ENCODE data around the gene PUS7. TPM values are rescaled to one million over a fixed set of nuclear protein-coding genes. Genes with fewer than 3 reads are reported as not detected.

PUS7 gene
- polyA plus RNA-seq, 2 donors = 5.4 to 7.5 TPM

DNA sequence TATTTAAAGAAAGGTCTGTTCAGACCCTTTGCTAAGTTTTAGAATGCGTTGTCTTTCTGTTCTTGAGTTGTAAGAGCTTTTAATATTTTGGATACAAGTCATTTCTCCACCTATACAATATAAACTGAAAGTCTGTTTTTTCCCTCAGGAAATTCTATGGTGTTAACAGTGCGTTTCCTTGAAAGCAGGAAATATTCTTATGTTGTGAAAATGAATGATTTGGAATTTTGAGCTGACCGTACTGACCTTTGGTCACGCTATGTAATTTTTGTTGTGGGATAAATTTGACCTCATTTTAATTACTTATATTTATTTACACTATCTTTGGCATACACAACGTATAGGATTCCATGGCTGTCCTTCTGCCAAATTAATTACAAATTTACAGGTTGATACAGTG lies 43.5 kb downstream of the PUS7 start:
- Histone ChIP-seq H3K36me3 (ENCODE audit: control insufficient read depth in 2 of 2, insufficient read depth in 2 of 2, low read length in 1 of 2) (no peaks in the 10 kb centered on the region), H3K9me3 (ENCODE audit: control insufficient read depth in 2 of 2, insufficient read depth in 1 of 2, low read depth in 1 of 2, low read length in 1 of 2) (no peaks in the 10 kb centered on the region), H3K4me1 (ENCODE audit: control insufficient read depth in 2 of 2, insufficient read depth in 2 of 2, low read length in 1 of 2) (no peaks in the 10 kb centered on the region), H3K27me3 (ENCODE audit: control insufficient read depth in 1 of 2, insufficient read depth in 2 of 2, low read length in 2 of 2) (no peaks in the 10 kb centered on the region), H3K27ac (ENCODE audit: low read depth in 2 of 2, low read length in 1 of 2) (no peak overlapping the region), H3K4me3 (ENCODE audit: low read depth in 1 of 2, low read length in 2 of 2) (no peak overlapping the region)
- 83 to 85% methylated on average over 5 of the region's 5 CpGs for WGBS, 2 donors

DNA sequence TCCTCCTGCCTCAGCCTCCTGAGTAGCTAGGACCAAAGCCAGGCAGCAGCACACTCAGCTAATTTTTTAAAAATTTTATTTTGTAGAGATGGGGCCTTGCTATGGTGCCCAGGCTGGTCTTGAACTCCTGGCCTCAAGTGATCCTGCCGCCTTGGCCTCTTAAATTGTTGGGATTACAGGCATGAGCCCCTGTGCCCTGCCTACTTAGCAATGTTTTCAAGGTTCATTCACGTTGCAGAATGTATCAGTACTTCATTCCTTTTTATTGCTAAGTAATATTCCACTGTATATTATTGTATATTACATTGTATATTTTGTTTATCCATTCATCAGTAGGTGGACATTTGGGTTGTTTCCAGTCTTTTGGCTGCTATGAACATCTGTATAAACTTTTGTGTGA lies 44.2 kb downstream of the PUS7 start:
- Histone ChIP-seq H3K4me3 (ENCODE audit: low read depth in 1 of 2, low read length in 2 of 2) (no peak overlapping the region), H3K27ac (ENCODE audit: low read depth in 2 of 2, low read length in 1 of 2) (no peak overlapping the region), H3K36me3 (ENCODE audit: control insufficient read depth in 2 of 2, insufficient read depth in 2 of 2, low read length in 1 of 2) (no peaks in the 10 kb centered on the region), H3K9me3 (ENCODE audit: control insufficient read depth in 2 of 2, insufficient read depth in 1 of 2, low read depth in 1 of 2, low read length in 1 of 2) (no peaks in the 10 kb centered on the region), H3K4me1 (ENCODE audit: control insufficient read depth in 2 of 2, insufficient read depth in 2 of 2, low read length in 1 of 2) (no peaks in the 10 kb centered on the region), H3K27me3 (ENCODE audit: control insufficient read depth in 1 of 2, insufficient read depth in 2 of 2, low read length in 2 of 2) (no peaks in the 10 kb centered on the region)
- 96 to 98% methylated on average over 2 of the region's 2 CpGs for WGBS, 2 donors

DNA sequence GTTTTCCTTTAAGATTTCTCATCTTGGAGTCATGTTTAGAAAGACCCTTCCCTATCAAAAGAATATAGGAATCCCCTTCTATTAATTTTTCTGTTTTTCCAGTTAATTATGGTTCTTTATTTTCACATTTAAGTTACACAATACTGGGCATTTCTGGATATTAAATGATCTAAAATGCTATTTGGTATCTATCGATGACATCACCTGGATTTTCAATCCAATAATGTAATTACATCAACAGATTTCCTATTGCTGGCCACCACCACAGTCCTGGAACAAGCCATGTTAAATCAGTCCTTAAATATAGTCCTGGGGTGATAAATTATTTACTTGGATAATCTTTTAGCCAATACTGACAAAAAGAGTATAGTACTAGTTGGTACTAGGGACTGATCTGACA lies 48.0 kb downstream of the PUS7 start:
- H3K9me3 ChIP-seq (ENCODE audit: control insufficient read depth in 2 of 2, insufficient read depth in 1 of 2, low read depth in 1 of 2, low read length in 1 of 2) = no peaks in the 10 kb centered on the region
- 98 to 100% methylated on average over 1 of the region's 1 CpG for WGBS, 2 donors
- no peaks in the 10 kb centered on the region for H3K27me3 ChIP-seq (ENCODE audit: control insufficient read depth in 1 of 2, insufficient read depth in 2 of 2, low read length in 2 of 2)

DNA sequence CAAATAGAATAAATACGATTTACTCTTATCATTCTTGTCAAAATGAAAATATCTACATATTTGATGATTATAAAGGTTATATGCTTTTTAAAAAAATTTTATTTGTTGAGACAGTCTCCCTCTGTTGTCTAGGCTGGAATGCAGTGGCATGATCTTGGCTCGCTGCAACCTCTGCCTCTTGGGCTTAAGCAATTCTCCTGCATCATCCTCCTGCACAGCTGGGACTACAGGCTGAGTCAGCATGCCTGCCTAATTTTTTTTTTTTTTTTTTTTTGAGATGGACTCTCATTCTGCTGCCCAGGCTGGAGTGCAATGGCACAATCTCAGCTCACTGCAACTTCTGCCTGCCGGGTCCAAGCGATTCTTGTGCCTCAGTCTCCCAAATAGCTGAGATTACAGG lies 48.9 kb downstream of the PUS7 start:
- no peak overlapping the region for H3K4me3 ChIP-seq (ENCODE audit: low read depth in 1 of 2, low read length in 2 of 2)
- no peak overlapping the region for H3K27ac ChIP-seq (ENCODE audit: low read depth in 2 of 2, low read length in 1 of 2)
- WGBS, 2 donors = 79 to 85% methylated on average over 4 of the region's 4 CpGs
- H3K36me3 ChIP-seq (ENCODE audit: control insufficient read depth in 2 of 2, insufficient read depth in 2 of 2, low read length in 1 of 2) = no peaks in the 10 kb centered on the region
- no peaks in the 10 kb centered on the region for H3K9me3 ChIP-seq (ENCODE audit: control insufficient read depth in 2 of 2, insufficient read depth in 1 of 2, low read depth in 1 of 2, low read length in 1 of 2)
- no peaks in the 10 kb centered on the region for H3K4me1 ChIP-seq (ENCODE audit: control insufficient read depth in 2 of 2, insufficient read depth in 2 of 2, low read length in 1 of 2)
- no peaks in the 10 kb centered on the region for H3K27me3 ChIP-seq (ENCODE audit: control insufficient read depth in 1 of 2, insufficient read depth in 2 of 2, low read length in 2 of 2)

More for the DNA sequence above, 48.0 kb downstream of the PUS7 start:
- H3K36me3 ChIP-seq (ENCODE audit: control insufficient read depth in 2 of 2, insufficient read depth in 2 of 2, low read length in 1 of 2) = no peaks in the 10 kb centered on the region
- no peak overlapping the region for H3K27ac ChIP-seq (ENCODE audit: low read depth in 2 of 2, low read length in 1 of 2)
- no peaks in the 10 kb centered on the region for H3K4me1 ChIP-seq (ENCODE audit: control insufficient read depth in 2 of 2, insufficient read depth in 2 of 2, low read length in 1 of 2)
- no peak overlapping the region for H3K4me3 ChIP-seq (ENCODE audit: low read depth in 1 of 2, low read length in 2 of 2)

DNA sequence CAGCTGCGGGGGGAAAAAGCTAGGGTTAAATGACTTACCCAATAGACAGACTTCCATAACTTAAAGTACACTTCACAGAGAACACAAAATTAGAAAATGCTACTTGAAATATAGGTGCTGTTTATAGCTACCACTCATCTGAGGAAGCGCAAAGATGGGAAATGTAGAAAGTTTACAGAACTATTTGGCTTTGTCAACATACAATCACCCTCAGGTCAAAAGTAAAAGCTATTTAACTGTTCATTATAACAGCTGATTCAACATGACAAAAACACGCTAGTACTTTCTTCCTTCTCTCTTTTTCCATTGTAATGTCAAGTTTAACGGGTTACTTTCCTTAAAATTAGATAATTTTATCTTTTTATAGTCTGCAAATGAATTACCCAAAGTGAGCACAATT lies 51.2 kb downstream of the PUS7 start:
- Histone ChIP-seq H3K27me3 (ENCODE audit: control insufficient read depth in 1 of 2, insufficient read depth in 2 of 2, low read length in 2 of 2) (no peaks in the 10 kb centered on the region), H3K9me3 (ENCODE audit: control insufficient read depth in 2 of 2, insufficient read depth in 1 of 2, low read depth in 1 of 2, low read length in 1 of 2) (no peaks in the 10 kb centered on the region), H3K27ac (ENCODE audit: low read depth in 2 of 2, low read length in 1 of 2) (no peak overlapping the region), H3K36me3 (ENCODE audit: control insufficient read depth in 2 of 2, insufficient read depth in 2 of 2, low read length in 1 of 2) (no peaks in the 10 kb centered on the region), H3K4me3 (ENCODE audit: low read depth in 1 of 2, low read length in 2 of 2) (no peak overlapping the region), H3K4me1 (ENCODE audit: control insufficient read depth in 2 of 2, insufficient read depth in 2 of 2, low read length in 1 of 2) (no peaks in the 10 kb centered on the region)
- WGBS, 2 donors = 92 to 93% methylated on average over 4 of the region's 4 CpGs

DNA sequence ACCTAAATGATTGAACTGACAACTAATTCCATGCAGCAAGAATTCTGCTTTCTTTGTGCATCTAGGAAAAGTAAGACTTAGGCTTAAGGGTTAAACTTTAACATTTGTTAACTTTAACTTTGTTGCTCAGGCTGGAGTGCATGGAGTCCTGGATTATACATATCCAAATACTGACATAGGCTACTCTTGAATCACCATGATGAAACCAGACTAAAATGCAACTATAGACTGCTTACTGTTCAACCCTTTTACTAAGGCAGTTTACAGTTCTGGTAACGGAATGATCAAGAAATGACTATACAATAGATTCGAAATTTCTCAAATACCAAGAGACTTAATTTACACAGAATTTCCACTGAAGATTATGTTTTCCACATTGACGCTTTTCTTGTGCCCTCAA lies 52.0 kb downstream of the PUS7 start:
- Histone ChIP-seq H3K36me3 (ENCODE audit: control insufficient read depth in 2 of 2, insufficient read depth in 2 of 2, low read length in 1 of 2) (no peaks in the 10 kb centered on the region), H3K4me3 (ENCODE audit: low read depth in 1 of 2, low read length in 2 of 2) (no peak overlapping the region), H3K4me1 (ENCODE audit: control insufficient read depth in 2 of 2, insufficient read depth in 2 of 2, low read length in 1 of 2) (no peaks in the 10 kb centered on the region), H3K9me3 (ENCODE audit: control insufficient read depth in 2 of 2, insufficient read depth in 1 of 2, low read depth in 1 of 2, low read length in 1 of 2) (no peaks in the 10 kb centered on the region), H3K27ac (ENCODE audit: low read depth in 2 of 2, low read length in 1 of 2) (no peak overlapping the region), H3K27me3 (ENCODE audit: control insufficient read depth in 1 of 2, insufficient read depth in 2 of 2, low read length in 2 of 2) (no peaks in the 10 kb centered on the region)
- 95 to 98% methylated on average over 3 of the region's 3 CpGs for WGBS, 2 donors

DNA sequence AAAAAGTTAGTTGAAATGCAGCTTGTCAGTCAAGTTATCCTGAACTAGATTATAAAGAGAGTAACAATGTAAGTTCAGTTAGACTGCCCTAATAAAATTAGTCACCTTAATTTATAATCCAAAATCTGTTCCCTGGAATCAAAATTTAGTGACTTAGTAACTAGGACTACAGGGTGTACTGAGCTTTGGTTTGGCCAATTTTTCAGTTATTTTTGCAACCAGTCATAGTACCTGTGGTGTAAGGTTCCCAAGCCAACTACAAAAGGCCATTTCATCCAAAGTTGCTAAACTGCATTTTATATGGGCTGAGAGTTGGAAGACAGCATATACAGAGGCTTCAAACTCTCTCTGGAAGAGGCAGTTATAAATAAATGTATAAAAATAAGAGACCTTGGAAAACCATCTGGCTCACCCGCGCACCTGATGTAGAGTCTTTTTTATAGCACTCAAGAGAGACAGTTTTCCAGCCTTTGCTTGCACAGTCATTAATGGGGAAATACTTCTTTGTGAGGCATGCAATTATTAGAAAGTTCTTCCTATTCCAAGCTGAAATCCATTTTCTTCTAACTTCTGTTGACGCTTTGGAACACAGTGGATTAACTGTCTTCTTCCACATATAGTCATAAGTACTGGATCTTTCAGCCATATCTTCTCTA lies 59.2 kb downstream of the PUS7 start:
- no peaks in the 10 kb centered on the region for H3K27me3 ChIP-seq (ENCODE audit: control insufficient read depth in 1 of 2, insufficient read depth in 2 of 2, low read length in 2 of 2)
- 91% methylated on average over 3 of the region's 3 CpGs for WGBS, 2 donors
- peaks cover 0 to 2% of the 10 kb centered on the region in 2 donors for H3K36me3 ChIP-seq (ENCODE audit: control insufficient read depth in 2 of 2, insufficient read depth in 2 of 2, low read length in 1 of 2)
- H3K4me1 ChIP-seq (ENCODE audit: control insufficient read depth in 2 of 2, insufficient read depth in 2 of 2, low read length in 1 of 2) = no peaks in the 10 kb centered on the region
- H3K9me3 ChIP-seq (ENCODE audit: control insufficient read depth in 2 of 2, insufficient read depth in 1 of 2, low read depth in 1 of 2, low read length in 1 of 2) = no peaks in the 10 kb centered on the region
- no peak overlapping the region for H3K4me3 ChIP-seq (ENCODE audit: low read depth in 1 of 2, low read length in 2 of 2)
- H3K27ac ChIP-seq (ENCODE audit: low read depth in 2 of 2, low read length in 1 of 2) = no peak overlapping the region

DNA sequence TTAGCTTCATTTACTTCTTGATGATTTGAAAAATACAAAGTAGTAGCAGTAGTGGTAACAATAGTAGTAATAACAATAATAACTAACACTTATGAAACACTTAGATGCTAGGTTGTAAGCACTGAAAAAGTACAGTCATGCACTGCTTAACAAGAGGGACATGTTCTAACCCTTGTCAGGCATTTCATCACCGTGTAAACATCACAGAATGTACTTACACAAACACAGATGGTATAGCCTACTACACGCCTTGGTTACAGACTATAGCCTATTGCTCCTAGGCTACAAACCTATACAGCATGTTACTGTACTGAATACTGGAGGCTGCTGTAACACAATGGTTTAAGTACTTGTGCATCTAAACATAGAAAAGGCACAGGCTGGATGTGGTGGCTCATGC lies 60.6 kb downstream of the PUS7 start:
- Histone ChIP-seq H3K36me3 (ENCODE audit: control insufficient read depth in 2 of 2, insufficient read depth in 2 of 2, low read length in 1 of 2) (peaks cover 0 to 6% of the 10 kb centered on the region in 2 donors), H3K27me3 (ENCODE audit: control insufficient read depth in 1 of 2, insufficient read depth in 2 of 2, low read length in 2 of 2) (no peaks in the 10 kb centered on the region), H3K9me3 (ENCODE audit: control insufficient read depth in 2 of 2, insufficient read depth in 1 of 2, low read depth in 1 of 2, low read length in 1 of 2) (no peaks in the 10 kb centered on the region), H3K4me1 (ENCODE audit: control insufficient read depth in 2 of 2, insufficient read depth in 2 of 2, low read length in 1 of 2) (no peaks in the 10 kb centered on the region), H3K4me3 (ENCODE audit: low read depth in 1 of 2, low read length in 2 of 2) (no peak overlapping the region), H3K27ac (ENCODE audit: low read depth in 2 of 2, low read length in 1 of 2) (no peak overlapping the region)
- 62 to 68% methylated on average over 2 of the region's 2 CpGs for WGBS, 2 donors

DNA sequence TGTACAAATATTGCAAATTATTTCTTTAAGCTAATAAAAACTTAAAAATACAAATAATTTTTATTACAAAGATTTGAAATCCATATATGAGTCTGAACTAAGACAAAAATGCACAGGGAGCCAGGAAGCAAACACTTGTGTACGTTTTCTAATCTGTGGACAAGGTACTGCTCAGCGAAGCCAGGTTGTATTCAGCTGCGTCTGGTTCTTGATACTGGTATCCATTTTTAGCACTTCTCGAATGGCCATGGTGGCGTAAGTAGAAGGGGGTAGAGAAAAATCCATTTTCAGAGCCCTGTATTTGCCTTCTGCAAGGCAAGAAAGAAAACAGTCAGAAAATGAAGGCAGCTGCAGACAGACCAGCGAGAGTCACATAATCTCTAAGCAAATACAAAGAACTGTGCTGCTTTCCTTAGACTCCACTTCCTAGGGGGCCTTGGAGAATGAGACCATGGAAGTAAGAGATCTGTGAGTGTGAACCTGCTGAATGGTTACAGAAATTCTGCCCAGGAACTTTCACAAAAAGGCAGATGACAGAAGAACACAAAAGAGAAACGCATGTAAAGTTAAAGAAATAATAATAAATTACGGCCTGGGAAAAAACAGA lies 64.3 kb downstream of the PUS7 start:
- Histone ChIP-seq H3K9me3 (ENCODE audit: control insufficient read depth in 2 of 2, insufficient read depth in 1 of 2, low read depth in 1 of 2, low read length in 1 of 2) (no peaks in the 10 kb centered on the region), H3K27ac (ENCODE audit: low read depth in 2 of 2, low read length in 1 of 2) (no peak overlapping the region), H3K4me3 (ENCODE audit: low read depth in 1 of 2, low read length in 2 of 2) (no peak overlapping the region), H3K36me3 (ENCODE audit: control insufficient read depth in 2 of 2, insufficient read depth in 2 of 2, low read length in 1 of 2) (peaks cover 0 to 6% of the 10 kb centered on the region in 2 donors), H3K4me1 (ENCODE audit: control insufficient read depth in 2 of 2, insufficient read depth in 2 of 2, low read length in 1 of 2) (no peaks in the 10 kb centered on the region), H3K27me3 (ENCODE audit: control insufficient read depth in 1 of 2, insufficient read depth in 2 of 2, low read length in 2 of 2) (no peaks in the 10 kb centered on the region)
- 89% methylated on average over 8 of the region's 8 CpGs for whole genome bisulfite sequencing, 2 donors

DNA sequence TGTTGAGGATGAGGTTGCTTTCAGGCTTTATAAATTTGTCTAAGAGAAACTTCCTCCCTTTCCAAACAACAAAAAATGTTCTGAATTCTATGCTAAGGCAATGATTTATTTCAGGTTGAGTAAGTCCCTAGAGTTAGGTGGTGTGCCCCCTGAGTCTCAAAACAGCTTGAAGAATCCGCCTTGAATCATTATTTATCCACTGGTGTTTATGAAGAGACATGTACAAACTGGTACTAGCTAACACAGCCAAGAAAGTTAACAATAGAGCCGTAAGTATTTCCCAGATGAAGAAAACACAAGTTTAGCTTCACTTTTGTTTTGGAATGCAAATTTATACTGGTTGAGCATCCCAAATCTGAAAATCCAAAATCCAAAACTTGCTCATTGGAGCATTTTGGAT lies 67.2 kb downstream of the PUS7 start:
- H3K36me3 ChIP-seq (ENCODE audit: control insufficient read depth in 2 of 2, insufficient read depth in 2 of 2, low read length in 1 of 2) = peaks cover 0 to 3% of the 10 kb centered on the region in 2 donors
- no peaks in the 10 kb centered on the region for H3K4me1 ChIP-seq (ENCODE audit: control insufficient read depth in 2 of 2, insufficient read depth in 2 of 2, low read length in 1 of 2)
- 43 to 53% methylated on average over 2 of the region's 2 CpGs for WGBS, 2 donors
- H3K27ac ChIP-seq (ENCODE audit: low read depth in 2 of 2, low read length in 1 of 2) = no peak overlapping the region
- no peaks in the 10 kb centered on the region for H3K9me3 ChIP-seq (ENCODE audit: control insufficient read depth in 2 of 2, insufficient read depth in 1 of 2, low read depth in 1 of 2, low read length in 1 of 2)
- H3K4me3 ChIP-seq (ENCODE audit: low read depth in 1 of 2, low read length in 2 of 2) = no peak overlapping the region
- no peaks in the 10 kb centered on the region for H3K27me3 ChIP-seq (ENCODE audit: control insufficient read depth in 1 of 2, insufficient read depth in 2 of 2, low read length in 2 of 2)
